Body of pancreas (tissue), 4 donors: ENCODE data around the gene ARPC2. TPM values are rescaled to one million over a fixed set of nuclear protein-coding genes. Genes with fewer than 3 reads are reported as not detected.
"Not testable (repeated sequence)": the region's sequence is repeated elsewhere in the genome, so short reads cannot be mapped to it uniquely, and the experiment has no call there.

ENCODE experiments used
- ATAC-seq: fragments of 150-250 bp; one replicate; pipeline ENCODE4 v1.9.1; 2016
- DNase-seq, 4 donors: peaks; one replicate each; pipeline ENCODE4 v3.0.0-alpha.2; 2019
- H3K27ac ChIP-seq, 4 donors: fragments of 200-600 bp; sonication (generic); 1 replicate in 3 of 4; 2 replicates in 1 of 4; pipeline versions ENCODE4 v1.5.1 to v1.6.1; 2016 to 2019; ENCODE audit warnings: mild to moderate bottlenecking in 1 of 4, mixed read lengths in 1 of 4, moderate library complexity in 1 of 4
- H3K27me3 ChIP-seq, 2 donors: fragments of 200-600 bp; sonication (generic); one replicate each; pipeline ENCODE4 v1.6.0; 2016; ENCODE audit warnings: mild to moderate bottlenecking in 1 of 2
- H3K36me3 ChIP-seq, 2 donors: fragments of 200-600 bp; sonication (generic); replicated peaks in 1 of 2; 2 replicates each; pipeline ENCODE4 v1.5.1; 2016; ENCODE audit warnings: low read depth in 2 of 2; ENCODE audit not compliant: insufficient read depth in 1 of 2
- H3K4me1 ChIP-seq: fragments of 200-600 bp; sonication (generic); one replicate; pipeline ENCODE4 v1.6.0; 2016
- H3K4me3 ChIP-seq, 2 donors: fragments of 200-600 bp; sonication (generic); 1 replicate in 1 of 2; 2 replicates in 1 of 2; pipeline ENCODE4 v1.5.1; 2016 to 2019
- H3K9me3 ChIP-seq, 3 donors: fragments of 200-600 bp; sonication (generic); 1 replicate in 2 of 3; 2 replicates in 1 of 3; pipeline ENCODE4 v1.5.1; 2016
- CTCF ChIP-seq, 7 experiments: fragments of 450-650 bp in 4 of 7; fragments of 200-600 bp in 3 of 7; sonication (generic) in 3 of 7; IDR thresholded peaks; one replicate each; pipeline ENCODE4 v1.5.1; 2016 to 2019; ENCODE audit warnings: antibody characterized with exemption in 7 of 7
- POLR2A ChIP-seq, 3 donors: fragments of 450-650 bp; IDR thresholded peaks; one replicate each; pipeline ENCODE4 v1.6.1; 2016; ENCODE audit warnings: antibody characterized with exemption in 3 of 3, mild to moderate bottlenecking in 2 of 3
- WGBS, 2 donors: methylation state at CpG; one replicate each; pipeline ENCODE4 v1.1.5; 2017; 5-methylcytosine and 5-hydroxymethylcytosine counted together
- intact Hi-C: fragments of 100-400 bp; cut with DNase I; formaldehyde crosslinking; loops from one replicate; pipeline ENCODE4 v1.15.1; 2023
- total RNA-seq, 2 donors: library from RNA; depleted of rRNA; stranded (reverse); fragments of >200 nt; gene quantifications; one replicate each; pipeline ENCODE4 v1.1.0, GENCODE V29; 2016

Gene ARPC2
- total RNA-seq, 2 donors from 2014 or later, result 68.6 to 96.2 TPM

- H3K9me3 ChIP-seq, result no peaks in the 10 kb centered on the region
- H3K4me3 ChIP-seq, result no peak overlapping the region
- H3K36me3 ChIP-seq, result peaks cover 23 to 30% of the 10 kb centered on the region in 2 donors
- peaks cover 57% of the 10 kb centered on the region for H3K4me1 ChIP-seq
- TF ChIP-seq CTCF (IDR thresholded peaks at IDR 0.05), result no peak
- no peak for TF ChIP-seq POLR2A (IDR thresholded peaks at IDR 0.05)
- DNase-seq (peak in 2 of 4 donors; percentile 25), ATAC-seq (no peak)
- WGBS, 2 donors, result 15 to 21% methylated on average over 5 of the region's 5 CpGs
- peak overlapping the region; percentile 55 to 88 (median 78) for H3K27ac ChIP-seq
- intact Hi-C loops, result no loop called here
- H3K27me3 ChIP-seq, result no peaks in the 10 kb centered on the region
Observed at GRCh38 chr2:218271865-218272530, 55.0 kb downstream of the ARPC2 start.

- TF ChIP-seq POLR2A (IDR thresholded peaks at IDR 0.05) (peak in 2 of 3 donors; percentile 37 to 52), CTCF (IDR thresholded peaks at IDR 0.05) (peak; percentile 79 to 98 (median 96))
- DNase-seq, result peak; percentile 91 to 96 (median 95)
- peaks cover 26 to 35% of the 10 kb centered on the region in 2 donors for H3K36me3 ChIP-seq
- peak overlapping the region; percentile 55 to 88 (median 78) for H3K27ac ChIP-seq
- H3K4me3 ChIP-seq, result no peak overlapping the region
- intact Hi-C loops, result no loop called here
- H3K27me3 ChIP-seq, result no peaks in the 10 kb centered on the region
- peaks cover 50% of the 10 kb centered on the region for H3K4me1 ChIP-seq
- ATAC-seq, result peak; percentile 69
- no peaks in the 10 kb centered on the region for H3K9me3 ChIP-seq
- 9 to 13% methylated on average over 16 to 18 of the region's 18 CpGs for WGBS, 2 donors
Observed at GRCh38 chr2:218272531-218273212, 55.7 kb downstream of the ARPC2 start.

GRCh38 chr2:218273214-218273907 is 56.4 kb downstream of the ARPC2 start:
- Histone ChIP-seq H3K4me1 (peaks cover 46% of the 10 kb centered on the region), H3K27ac (peak overlapping the region; percentile 56 to 88 (median 78)), H3K36me3 (peaks cover 33 to 40% of the 10 kb centered on the region in 2 donors)
- H3K4me3 ChIP-seq, intact Hi-C loops, H3K9me3 ChIP-seq, ATAC-seq, H3K27me3 ChIP-seq: not testable (repeated sequence)
- 78 to 82% methylated on average over 8 of the region's 8 CpGs for WGBS, 2 donors
- DNase-seq, result peak in 1 of 4 donors; percentile 14

GRCh38 chr2:218273908-218274249 is 56.9 kb downstream of the ARPC2 start:
- ATAC-seq (no peak), DNase-seq (no peak)
- H3K9me3 ChIP-seq, result no peaks in the 10 kb centered on the region
- peak overlapping the region; percentile 56 to 88 (median 78) for H3K27ac ChIP-seq
- peaks cover 48% of the 10 kb centered on the region for H3K4me1 ChIP-seq
- no peak overlapping the region for H3K4me3 ChIP-seq
- peaks cover 36 to 43% of the 10 kb centered on the region in 2 donors for H3K36me3 ChIP-seq
- TF ChIP-seq CTCF (IDR thresholded peaks at IDR 0.05) (no peak), POLR2A (IDR thresholded peaks at IDR 0.05) (no peak)
- intact Hi-C loops, result no loop called here
- WGBS, 2 donors, result 68 to 76% methylated on average over 2 of the region's 2 CpGs
- no peaks in the 10 kb centered on the region for H3K27me3 ChIP-seq

GRCh38 chr2:218274586-218274985 is 57.6 kb downstream of the ARPC2 start:
- Histone ChIP-seq H3K9me3 (no peaks in the 10 kb centered on the region), H3K4me1 (peaks cover 50% of the 10 kb centered on the region), H3K27ac (peak overlapping the region in 3 of 4 donors; percentile 28 to 88 (median 85)), H3K4me3 (no peak overlapping the region), H3K27me3 (no peaks in the 10 kb centered on the region), H3K36me3 (peaks cover 43 to 50% of the 10 kb centered on the region in 2 donors)
- ATAC-seq (no peak), DNase-seq (no peak)
- WGBS, 2 donors, result 69 to 71% methylated on average over 4 of the region's 4 CpGs
- TF ChIP-seq POLR2A (IDR thresholded peaks at IDR 0.05) (no peak), CTCF (IDR thresholded peaks at IDR 0.05) (no peak)
- intact Hi-C loops, result no loop called here
